Activated T-cell treated with anti-CD3 and anti-CD28 coated beads for 1 hour (primary cell): ENCODE results near the gene ETNK2.

ENCODE experiments used
- DNase-seq: peaks from one replicate; pipeline ENCODE4 v3.0.0-alpha.2; 2020; ENCODE audit warnings: low read depth

Gene ETNK2

GRCh38 chr1:204147406-204148383 lies 4.1 kb downstream of the ETNK2 start:
- no peak for DNase-seq

GRCh38 chr1:204146965-204147364 lies 4.9 kb downstream of the ETNK2 start:
- no peak for DNase-seq

- no peak for DNase-seq
These were observed 5.5 kb downstream of the ETNK2 start for GRCh38 chr1:204146309-204146708.

GRCh38 chr1:204145033-204145504 lies 6.8 kb downstream of the ETNK2 start:
- DNase-seq, result no peak

- no peak for DNase-seq
These were observed 8.4 kb downstream of the ETNK2 start for GRCh38 chr1:204143276-204144041.

- no peak for DNase-seq
These were observed 9.5 kb downstream of the ETNK2 start for GRCh38 chr1:204142032-204142974.

- DNase-seq, result no peak
These were observed 10.7 kb downstream of the ETNK2 start for GRCh38 chr1:204141131-204141530.

- DNase-seq, result no peak
These were observed 11.9 kb downstream of the ETNK2 start for GRCh38 chr1:204139952-204140351.

- no peak for DNase-seq
These were observed 12.8 kb downstream of the ETNK2 start for GRCh38 chr1:204139088-204139487.

- no peak for DNase-seq
These were observed 15.0 kb downstream of the ETNK2 start for GRCh38 chr1:204136814-204137213.

GRCh38 chr1:204134103-204134502 lies 17.7 kb downstream of the ETNK2 start:
- no peak for DNase-seq

- no peak for DNase-seq
These were observed 19.1 kb downstream of the ETNK2 start for GRCh38 chr1:204132718-204133117.

- DNase-seq, result no peak
These were observed 19.9 kb downstream of the ETNK2 start for GRCh38 chr1:204131978-204132377.

GRCh38 chr1:204130981-204131892 lies 20.6 kb downstream of the ETNK2 start:
- no peak for DNase-seq

GRCh38 chr1:204130178-204130577 lies 21.7 kb downstream of the ETNK2 start:
- DNase-seq, result no peak

GRCh38 chr1:204128964-204129896 lies 22.6 kb downstream of the ETNK2 start:
- peak; percentile 34 for DNase-seq

- no peak for DNase-seq
These were observed 23.3 kb downstream of the ETNK2 start for GRCh38 chr1:204128464-204128963.

GRCh38 chr1:204127597-204128242 lies 24.1 kb downstream of the ETNK2 start:
- DNase-seq, result no peak

- no peak for DNase-seq
These were observed 24.9 kb downstream of the ETNK2 start for GRCh38 chr1:204126956-204127355.
